ENCODE results near the gene NPLOC4. TPM values are rescaled to one million over a fixed set of nuclear protein-coding genes. Genes with fewer than 3 reads are reported as not detected.

Gene NPLOC4
- total and polyA plus RNA-seq, 2 of the 13 experiments (the other 11 are each of a cell fraction or from before 2014, with no cell fraction given) = 57.0 to 97.0 TPM

- TF ChIP-seq RARG (CRISPR knock-in tag; IDR thresholded peaks at IDR 0.05; ENCODE audit: low read depth) (peak; percentile 84; the same call in 1 of the 2 replicates), ZSCAN29 (CRISPR knock-in tag; conservative IDR thresholded peaks at IDR 0.05) (peak; percentile 52; the same call in 1 of the 2 replicates), MTF2 (CRISPR knock-in tag; IDR thresholded peaks at IDR 0.05; ENCODE audit: borderline replicate concordance) (no peak), GATAD2A (CRISPR knock-in tag; IDR thresholded peaks at IDR 0.05) (no peak), MBNL3 (CRISPR knock-in tag; conservative IDR thresholded peaks at IDR 0.05) (0 out of 2 replicates have a peak, but pooled peaks have one; percentile 79), CBFB (CRISPR knock-in tag; IDR thresholded peaks at IDR 0.05) (0 out of 2 replicates have a peak, but pooled peaks have one; percentile 74), BATF2 (CRISPR knock-in tag; IDR thresholded peaks at IDR 0.05) (no peak), ZFYVE20 (CRISPR knock-in tag; IDR thresholded peaks at IDR 0.05; ENCODE audit: borderline replicate concordance, low read depth) (no peak), RCOR2 (CRISPR knock-in tag; IDR thresholded peaks at IDR 0.05) (no peak), FOXA3 (CRISPR knock-in tag; IDR thresholded peaks at IDR 0.05) (peak; percentile 35; the same call in 1 of the 2 replicates), ZBTB39 (CRISPR knock-in tag; IDR thresholded peaks at IDR 0.05) (peak; percentile 9; the same call in 1 of the 2 replicates), RBM22 (optimal IDR thresholded peaks at IDR 0.05; ENCODE audit: low read length) (no peak), ATAD3A (CRISPR knock-in tag; IDR thresholded peaks at IDR 0.05) (no peak), ZNF720 (CRISPR knock-in tag; IDR thresholded peaks at IDR 0.05) (no peak), ZNF558 (CRISPR knock-in tag; IDR thresholded peaks at IDR 0.05; ENCODE audit: borderline replicate concordance) (peak; percentile 11; the same call in 1 of the 2 replicates), KLF15 (CRISPR knock-in tag; IDR thresholded peaks at IDR 0.05; ENCODE audit: borderline replicate concordance) (0 out of 2 replicates have a peak, but pooled peaks have one; percentile 10), ZNF343 (CRISPR knock-in tag; IDR thresholded peaks at IDR 0.05) (peak; percentile 62), IRF1 (CRISPR knock-in tag; IDR thresholded peaks at IDR 0.05; ENCODE audit: low read depth) (peak; percentile 79), ZNF234 (CRISPR knock-in tag; conservative IDR thresholded peaks at IDR 0.05) (peak; percentile 56; the same call in 1 of the 2 replicates), ZNF10 (CRISPR knock-in tag; IDR thresholded peaks at IDR 0.05; ENCODE audit: borderline replicate concordance, low read depth) (no peak), ZNF709 (CRISPR knock-in tag; IDR thresholded peaks at IDR 0.05) (peak; percentile 86; the same call in 1 of the 2 replicates), SRSF9 (IDR thresholded peaks at IDR 0.05; ENCODE audit: borderline replicate concordance, insufficient read depth, low read depth, low read length, poor library complexity, severe bottlenecking) (no peak), HCFC1 (IDR thresholded peaks at IDR 0.05; ENCODE audit: low read depth, low read length) (no peak), PPARG (CRISPR knock-in tag; conservative IDR thresholded peaks at IDR 0.05) (0 out of 2 replicates have a peak, but pooled peaks have one; percentile 54), ZNF816 (CRISPR knock-in tag; IDR thresholded peaks at IDR 0.05; ENCODE audit: borderline replicate concordance) (0 out of 2 replicates have a peak, but pooled peaks have one; percentile 52), EED (CRISPR knock-in tag; IDR thresholded peaks at IDR 0.05) (no peak; the same call in 1 of the 2 replicates)
- TF ChIP-seq, protein P1, sequence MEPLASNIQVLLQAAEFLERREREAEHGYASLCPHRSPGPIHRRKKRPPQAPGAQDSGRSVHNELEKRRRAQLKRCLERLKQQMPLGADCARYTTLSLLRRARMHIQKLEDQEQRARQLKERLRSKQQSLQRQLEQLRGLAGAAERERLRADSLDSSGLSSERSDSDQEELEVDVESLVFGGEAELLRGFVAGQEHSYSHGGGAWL (CRISPR knock-in tag; IDR thresholded peaks at IDR 0.05) = peak; percentile 75; the same call in 1 of the 2 replicates
Measured at GRCh38 chr17:81512562-81513371, 124.1 kb downstream of the NPLOC4 start, which contains the start of gene ACTG1 (continued).

Measured in HepG2 (cell line).